Heart left ventricle (tissue), 13 donors: ENCODE measurements around the gene LIME1.

ENCODE experiments used
- CTCF ChIP-seq, 12 donors: fragments of 200-600 bp; sonication (generic) in 4 of 12; IDR thresholded peaks; one replicate each; pipeline versions ENCODE4 v1.5.0 to v1.8.0; 2018 to 2022; ENCODE audit warnings: antibody characterized with exemption in 12 of 12, mild to moderate bottlenecking in 5 of 12
- POLR2A ChIP-seq, 2 donors: fragments of 450-650 bp; IDR thresholded peaks; one replicate each; pipeline ENCODE4 v1.6.1; 2017; ENCODE audit warnings: antibody characterized with exemption in 2 of 2, mild to moderate bottlenecking in 2 of 2, moderate library complexity in 2 of 2
- donor health status: ischemic (EF 13 %, LVEDD 7.1; RV severe dilation, severe dysfunction).
- donor health status: DM: no; HTN: yes; CAD: no.
- donor health status: DM: no; HTN: no; CAD: no.
- donor health status: ischemic (EF 25% LVEDD 6.9; RV normal size, moderate dysfunction).
- donor health status: ischemic (EF 25% LVEDD 5.7; RV mildly dilated, moderate dysfunction).
- donor health status: ischemic (EF 35%, LVEDD 5.7; RV mildly dilated, moderate dysfunction).
- donor health status: nonischemic (EF 11% LVEDD 7.7; RV severe dilation, severe dysfunction).
- donor health status: DM: yes; HTN: yes; CAD: no.
- donor health status: PGD.
- donor health status: ischemic (EF 29% LVEDD 5.4; RV normal size, mild dysfunction).
- donor health status: nonischemic (EF 23%, LVEDD 6.1; RV moderate dilation, normal function).

- no peak for TF ChIP-seq CTCF (IDR thresholded peaks at IDR 0.05)
- no peak for TF ChIP-seq POLR2A (IDR thresholded peaks at IDR 0.05)
Measured at GRCh38 chr20:63733117-63733516, 3.3 kb upstream of the LIME1 start.
